ENCODE results near the gene NOTCH2.

The NOTCH2 gene

GRCh38 chr1:119910618-119911017 is 158.8 kb downstream of the NOTCH2 start:
- TF ChIP-seq REST (tag by site-specific recombination; IDR thresholded peaks at IDR 0.05) (no peak), REPIN1 (tag by site-specific recombination; IDR thresholded peaks at IDR 0.05; ENCODE audit: low read depth) (no peak), ZNF792 (tag by site-specific recombination; IDR thresholded peaks at IDR 0.05) (no peak), ZNF174 (tag by site-specific recombination; IDR thresholded peaks at IDR 0.05) (no peak), WT1 (tag by site-specific recombination; IDR thresholded peaks at IDR 0.05) (no peak), ZNF169 (tag by site-specific recombination; IDR thresholded peaks at IDR 0.05) (no peak), PRDM2 (tag by site-specific recombination; IDR thresholded peaks at IDR 0.05; ENCODE audit: borderline replicate concordance) (no peak)
- H3K36me3 ChIP-seq (ENCODE audit: control insufficient read depth in 2 of 2, insufficient read depth in 1 of 2, low read length in 2 of 2) = peaks cover 3 to 34% of the 10 kb centered on the region in 2 experiments; a peak in 1 of 3 replicates
- no peak overlapping the region for H3K27ac ChIP-seq (ENCODE audit: extremely low read depth, low read depth, low read length)
- H3K9me3 ChIP-seq (ENCODE audit: control insufficient read depth, insufficient read depth, low read depth, low read length) = no peaks in the 10 kb centered on the region
- no peaks in the 10 kb centered on the region for H3K4me1 ChIP-seq (ENCODE audit: control insufficient read depth, insufficient read depth, low read length)
- no peak overlapping the region for H3K4me3 ChIP-seq (ENCODE audit: low read depth, low read length)
- POLR2A ChIA-PET = interaction anchor here (0.5 kb wide), 1 partner anchor 33 kb away, joined by 3 read pairs; no protein-coding TSS in a partner anchor
- CTCF ChIA-PET = interaction anchor here (0.7 to 1.0 kb wide), 2 partner anchors 55 to 299 kb away, joined by 5 to 7 read pairs; no protein-coding TSS in a partner anchor

- Histone ChIP-seq H3K4me1 (ENCODE audit: control insufficient read depth, insufficient read depth, low read length) (no peaks in the 10 kb centered on the region), H3K36me3 (ENCODE audit: control insufficient read depth in 2 of 2, insufficient read depth in 1 of 2, low read length in 2 of 2) (peaks cover under 1 to 28% of the 10 kb centered on the region in 2 experiments; a peak in 1 of 3 replicates), H3K27ac (ENCODE audit: extremely low read depth, low read depth, low read length) (no peak overlapping the region), H3K9me3 (ENCODE audit: control insufficient read depth, insufficient read depth, low read depth, low read length) (no peaks in the 10 kb centered on the region), H3K4me3 (ENCODE audit: low read depth, low read length) (no peak overlapping the region)
- ChIA-PET POLR2A (no interaction called here), CTCF (interaction anchor here (1.0 kb wide), 1 partner anchor 56 kb away, joined by 7 read pairs; no protein-coding TSS in a partner anchor)
- TF ChIP-seq ZIC2 (tag by site-specific recombination; IDR thresholded peaks at IDR 0.05) (peak; percentile 87), ZNF324 (tag by site-specific recombination; IDR thresholded peaks at IDR 0.05) (no peak)
These were observed 159.4 kb downstream of the NOTCH2 start for GRCh38 chr1:119909890-119910596.

- peaks cover 0 to 14% of the 10 kb centered on the region in 2 experiments; a peak in 1 of 3 replicates for H3K36me3 ChIP-seq (ENCODE audit: control insufficient read depth in 2 of 2, insufficient read depth in 1 of 2, low read length in 2 of 2)
- H3K27ac ChIP-seq (ENCODE audit: extremely low read depth, low read depth, low read length) = no peak overlapping the region
- no peaks in the 10 kb centered on the region for H3K9me3 ChIP-seq (ENCODE audit: control insufficient read depth, insufficient read depth, low read depth, low read length)
- H3K4me3 ChIP-seq (ENCODE audit: low read depth, low read length) = no peak overlapping the region
- CTCF ChIA-PET = no interaction called here
- H3K4me1 ChIP-seq (ENCODE audit: control insufficient read depth, insufficient read depth, low read length) = no peaks in the 10 kb centered on the region
- POLR2A ChIA-PET = no interaction called here
- TF ChIP-seq ZNF76 (tag by site-specific recombination; IDR thresholded peaks at IDR 0.05; ENCODE audit: borderline replicate concordance, low read depth) (no peak), ZNF202 (tag by site-specific recombination; IDR thresholded peaks at IDR 0.05; ENCODE audit: borderline replicate concordance) (no peak), SP2 (tag by site-specific recombination; IDR thresholded peaks at IDR 0.05) (no peak), ZBTB26 (tag by site-specific recombination; optimal IDR thresholded peaks at IDR 0.05) (no peak), ZNF426 (tag by site-specific recombination; IDR thresholded peaks at IDR 0.05) (no peak), OVOL3 (tag by site-specific recombination; IDR thresholded peaks at IDR 0.05) (no peak), ZIC2 (tag by site-specific recombination; IDR thresholded peaks at IDR 0.05) (no peak), ZNF404 (tag by site-specific recombination; IDR thresholded peaks at IDR 0.05) (no peak), ZNF837 (tag by site-specific recombination; IDR thresholded peaks at IDR 0.05) (no peak), ZNF529 (tag by site-specific recombination; IDR thresholded peaks at IDR 0.05; ENCODE audit: insufficient replicate concordance) (no peak), ZNF302 (tag by site-specific recombination; IDR thresholded peaks at IDR 0.05; ENCODE audit: low read depth) (no peak), KLF10 (tag by site-specific recombination; IDR thresholded peaks at IDR 0.05) (no peak)
These were observed 160.8 kb downstream of the NOTCH2 start for GRCh38 chr1:119908661-119909060.
